ENCODE results near the gene NEDD8. TPM values are rescaled to one million over a fixed set of nuclear protein-coding genes. Genes with fewer than 3 reads are reported as not detected.
A peak's percentile ranks its signal among the peaks of the same experiment; 100 is the strongest.
"Not testable (repeated sequence)": the region's sequence is repeated elsewhere in the genome, so short reads cannot be mapped to it uniquely, and the experiment has no call there.

NEDD8 gene
- total and polyA plus RNA-seq, 5 donors: 167 to 302 (median 184) TPM

DNA sequence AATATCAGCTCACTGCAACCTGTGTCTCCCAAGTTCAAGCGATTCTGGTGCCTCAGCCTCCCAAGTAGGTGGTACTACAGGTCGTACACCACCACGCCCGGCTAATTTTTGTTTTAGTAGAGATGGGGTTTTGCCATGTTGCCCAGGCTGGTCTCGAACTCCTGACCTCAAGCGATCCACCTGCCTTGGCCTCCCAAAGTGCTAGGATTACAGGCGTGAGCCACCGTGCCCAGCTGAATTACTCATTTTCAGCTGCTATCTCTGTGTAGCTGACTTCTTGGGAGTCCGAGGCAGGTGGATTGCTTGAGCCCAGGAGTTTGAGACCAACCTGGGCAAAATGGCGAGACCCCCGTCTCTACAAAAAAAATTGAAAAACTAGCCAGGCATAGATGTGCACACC is 13.2 kb upstream of the NEDD8 start:
- DNase-seq; H3K9me3 ChIP-seq (ENCODE audit: control insufficient read depth, low read length); H3K4me3 ChIP-seq (ENCODE audit: low read length); ATAC-seq; H3K27me3 ChIP-seq (ENCODE audit: control insufficient read depth, insufficient read depth); H3K4me1 ChIP-seq (ENCODE audit: control insufficient read depth, insufficient read depth, low read length); H3K27ac ChIP-seq (ENCODE audit: low read length): not testable (repeated sequence)
- intact Hi-C loops (cut with DNase I): loop anchor here in 2 of 4 donors (5.0 to 10.0 kb wide), 2 partner anchors 49 to 52 kb away; partner anchors contain the start of genes DHRS1 (in 2 of the 2) and NOP9 (in 2 of the 2)
- WGBS: 92% methylated on average over 11 of the region's 11 CpGs

DNA sequence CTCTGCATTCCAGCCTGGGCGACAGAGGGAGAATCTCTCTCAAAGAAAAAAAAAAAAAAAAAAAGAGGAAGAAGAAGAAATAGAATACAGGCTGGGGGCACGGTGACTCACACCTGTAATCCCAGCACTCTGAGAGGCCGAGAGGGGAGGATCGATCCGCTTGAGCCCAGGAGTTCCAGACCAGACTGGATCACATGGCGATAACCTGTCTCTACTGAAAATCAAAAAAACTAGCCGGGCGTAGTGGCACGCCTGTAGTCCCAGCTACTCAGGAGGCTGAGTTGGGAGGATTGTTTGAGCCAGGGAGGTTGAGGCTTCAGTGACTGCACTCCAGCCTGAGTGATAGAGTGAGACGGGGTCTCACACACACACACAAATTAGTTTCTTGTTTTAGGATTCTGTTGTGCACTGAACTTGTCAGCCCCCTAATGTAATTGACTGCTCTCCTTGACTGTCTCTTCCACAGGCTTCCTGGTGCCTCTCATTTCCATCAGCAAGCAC is 11.2 kb upstream of the NEDD8 start:
- intact Hi-C loops (cut with DNase I): loop anchor here in 3 of 4 donors (2.0 to 10.0 kb wide), 3 partner anchors 51 to 54 kb away; partner anchors contain the start of genes DHRS1 (in 2 of the 3) and NOP9 (in 2 of the 3)
- H3K4me3 ChIP-seq (ENCODE audit: low read length): peak overlapping the region; percentile 89
- WGBS: 56% methylated on average over 10 of the region's 10 CpGs
- H3K9me3 ChIP-seq (ENCODE audit: control insufficient read depth, low read length): no peaks in the 10 kb centered on the region
- peaks cover 12% of the 10 kb centered on the region for H3K4me1 ChIP-seq (ENCODE audit: control insufficient read depth, insufficient read depth, low read length)
- H3K27me3 ChIP-seq (ENCODE audit: control insufficient read depth, insufficient read depth): no peaks in the 10 kb centered on the region
- ATAC-seq (peak in 1 of 2 donors; percentile 0), DNase-seq (no peak)
- H3K27ac ChIP-seq (ENCODE audit: low read length): peak overlapping the region; percentile 99

DNA sequence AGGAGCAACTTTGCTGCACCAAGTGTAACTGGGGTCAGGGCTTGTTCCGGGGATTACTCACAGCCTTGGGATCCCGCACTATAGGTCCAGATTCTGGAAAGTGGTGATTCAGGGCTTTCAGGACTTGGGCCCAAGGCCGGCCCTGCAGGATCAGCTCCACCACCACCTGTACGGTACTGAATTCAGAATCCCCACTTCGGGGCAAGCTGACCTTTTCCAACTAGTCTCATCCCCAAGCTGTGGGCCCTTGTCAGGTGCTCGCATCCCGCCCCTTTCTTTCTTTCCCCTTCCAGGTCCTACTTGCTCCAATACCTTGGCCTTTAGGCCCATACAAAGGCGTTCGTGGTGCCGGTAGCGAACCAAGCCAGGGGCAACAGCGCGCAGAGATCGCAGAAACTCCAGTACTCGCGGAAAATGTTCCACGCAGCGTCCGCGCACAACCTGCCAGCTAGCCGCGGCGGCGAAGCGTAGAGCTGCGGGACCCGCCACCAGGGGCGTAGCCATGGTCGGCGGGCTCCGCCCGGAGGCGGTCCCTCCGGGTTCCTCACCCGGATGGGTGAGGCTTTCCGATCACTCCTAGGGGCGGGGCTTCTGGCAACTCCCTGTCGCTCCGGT is 9.8 kb upstream of the NEDD8 start:
- Histone ChIP-seq H3K4me3 (ENCODE audit: low read length) (peak overlapping the region; percentile 89), H3K27me3 (ENCODE audit: control insufficient read depth, insufficient read depth) (no peaks in the 10 kb centered on the region), H3K27ac (ENCODE audit: low read length) (peak overlapping the region; percentile 99), H3K9me3 (ENCODE audit: control insufficient read depth, low read length) (no peaks in the 10 kb centered on the region), H3K4me1 (ENCODE audit: control insufficient read depth, insufficient read depth, low read length) (peaks cover 12% of the 10 kb centered on the region)
- peak; percentile 95 to 97 (median 96) for DNase-seq
- ATAC-seq: peak; percentile 94 to 95
- intact Hi-C loops (cut with DNase I): loop anchor here in 3 of 4 donors (2.0 to 10.0 kb wide), 3 partner anchors 53 to 55 kb away; partner anchors contain the start of genes DHRS1 (in 2 of the 3) and NOP9 (in 2 of the 3)
- 1% methylated on average over 39 of the region's 39 CpGs for WGBS

DNA sequence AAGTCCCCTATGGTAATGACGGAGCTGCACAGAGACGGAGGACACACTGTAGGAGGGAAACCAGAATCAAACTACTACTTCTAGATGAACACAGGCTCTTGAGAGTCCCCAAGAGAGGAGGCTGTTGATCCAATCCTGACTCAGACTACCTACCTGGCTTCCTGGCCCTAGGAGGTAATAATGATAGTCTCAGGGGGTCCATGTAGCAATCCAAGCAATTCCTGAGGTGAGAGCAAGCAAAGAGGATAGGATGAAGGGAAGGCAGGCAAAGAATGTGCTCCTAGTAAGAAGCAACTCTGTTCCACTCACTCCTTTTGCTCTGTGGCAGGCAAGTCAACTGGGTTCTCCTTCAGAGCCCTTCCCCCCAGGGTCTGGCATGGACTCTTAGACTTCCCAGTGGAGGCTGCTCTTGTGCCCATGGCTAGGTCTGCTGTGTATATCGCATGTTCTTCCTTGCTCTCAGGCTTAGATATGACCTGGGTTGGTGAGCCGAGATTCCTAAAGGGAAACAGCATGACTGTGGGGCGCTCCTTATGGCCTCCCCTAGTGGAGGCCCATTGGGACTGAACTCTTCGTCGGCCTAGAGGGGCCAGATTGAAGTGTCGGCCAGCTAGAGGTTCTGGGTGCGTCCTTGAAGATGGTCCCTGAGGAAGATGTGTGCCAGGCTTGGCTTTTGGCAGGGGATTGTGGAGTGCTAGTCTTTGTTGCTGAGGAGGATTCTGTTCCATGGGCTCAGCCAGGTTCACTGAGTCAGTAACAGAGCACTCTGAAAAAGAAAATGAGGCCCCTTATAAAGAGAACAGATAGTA is 8.1 kb upstream of the NEDD8 start:
- Histone ChIP-seq H3K27me3 (ENCODE audit: control insufficient read depth, insufficient read depth) (no peaks in the 10 kb centered on the region), H3K4me3 (ENCODE audit: low read length) (no peak overlapping the region), H3K27ac (ENCODE audit: low read length) (no peak overlapping the region), H3K4me1 (ENCODE audit: control insufficient read depth, insufficient read depth, low read length) (peaks cover 12% of the 10 kb centered on the region), H3K9me3 (ENCODE audit: control insufficient read depth, low read length) (no peaks in the 10 kb centered on the region)
- ATAC-seq: no peak
- no peak for DNase-seq
- WGBS: 87% methylated on average over 9 of the region's 9 CpGs
- intact Hi-C loops (cut with DNase I): loop anchor here in 2 of 4 donors (5.0 to 10.0 kb wide), 2 partner anchors 54 to 57 kb away; partner anchors contain the start of genes DHRS1 (in 2 of the 2) and NOP9 (in 2 of the 2)

DNA sequence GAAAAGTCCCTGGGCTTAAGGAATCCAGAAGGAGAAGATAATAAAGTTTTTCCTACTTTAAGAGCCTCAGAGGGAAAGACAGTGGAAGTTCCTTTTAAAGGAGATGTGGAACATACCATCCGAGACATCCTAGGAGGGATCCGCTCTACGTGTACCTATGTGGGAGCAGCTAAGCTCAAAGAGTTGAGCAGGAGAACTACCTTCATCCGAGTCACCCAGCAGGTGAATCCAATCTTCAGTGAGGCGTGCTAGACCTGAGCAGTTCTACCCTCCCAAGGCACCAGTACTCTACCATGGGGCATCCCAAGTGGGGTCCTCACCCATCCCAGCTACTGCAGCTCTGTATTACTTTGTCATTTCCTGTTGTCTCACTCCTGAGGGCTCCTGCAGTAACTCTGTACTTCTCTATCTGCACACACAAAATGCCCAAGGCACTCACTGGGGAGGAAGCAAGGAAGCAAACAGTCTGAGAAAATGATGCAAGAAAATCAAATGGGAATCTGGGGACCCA is 6.4 kb upstream of the NEDD8 start:
- Histone ChIP-seq H3K27me3 (ENCODE audit: control insufficient read depth, insufficient read depth) (no peaks in the 10 kb centered on the region), H3K4me1 (ENCODE audit: control insufficient read depth, insufficient read depth, low read length) (peaks cover 11% of the 10 kb centered on the region), H3K4me3 (ENCODE audit: low read length) (no peak overlapping the region), H3K27ac (ENCODE audit: low read length) (no peak overlapping the region), H3K9me3 (ENCODE audit: control insufficient read depth, low read length) (no peaks in the 10 kb centered on the region)
- no peak for DNase-seq
- 82% methylated on average over 5 of the region's 5 CpGs for WGBS
- intact Hi-C loops (cut with DNase I): no loop called here
- no peak for ATAC-seq

DNA sequence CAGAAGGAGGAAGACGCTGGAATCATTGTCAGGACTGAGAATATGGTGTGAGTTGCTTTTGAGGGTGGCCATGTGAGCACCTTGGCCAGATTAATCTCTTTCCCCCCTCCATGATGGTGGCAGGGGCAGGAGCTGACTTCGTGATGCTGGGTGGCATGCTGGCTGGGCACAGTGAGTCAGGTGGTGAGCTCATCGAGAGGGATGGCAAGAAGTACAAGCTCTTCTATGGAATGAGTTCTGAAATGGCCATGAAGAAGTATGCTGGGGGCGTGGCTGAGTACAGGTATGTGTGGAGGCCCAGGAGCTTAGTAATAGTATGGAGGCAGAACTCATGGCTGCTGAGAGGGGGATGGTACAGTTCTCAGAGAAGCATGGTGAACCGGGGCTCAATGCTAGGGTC is 6.0 kb upstream of the NEDD8 start:
- intact Hi-C loops (cut with DNase I): no loop called here
- Histone ChIP-seq H3K27me3 (ENCODE audit: control insufficient read depth, insufficient read depth) (no peaks in the 10 kb centered on the region), H3K9me3 (ENCODE audit: control insufficient read depth, low read length) (no peaks in the 10 kb centered on the region), H3K4me1 (ENCODE audit: control insufficient read depth, insufficient read depth, low read length) (peaks cover 12% of the 10 kb centered on the region), H3K27ac (ENCODE audit: low read length) (no peak overlapping the region), H3K4me3 (ENCODE audit: low read length) (no peak overlapping the region)
- DNase-seq (peak in 1 of 3 donors; percentile 30), ATAC-seq (no peak)
- WGBS: 89% methylated on average over 5 of the region's 5 CpGs

DNA sequence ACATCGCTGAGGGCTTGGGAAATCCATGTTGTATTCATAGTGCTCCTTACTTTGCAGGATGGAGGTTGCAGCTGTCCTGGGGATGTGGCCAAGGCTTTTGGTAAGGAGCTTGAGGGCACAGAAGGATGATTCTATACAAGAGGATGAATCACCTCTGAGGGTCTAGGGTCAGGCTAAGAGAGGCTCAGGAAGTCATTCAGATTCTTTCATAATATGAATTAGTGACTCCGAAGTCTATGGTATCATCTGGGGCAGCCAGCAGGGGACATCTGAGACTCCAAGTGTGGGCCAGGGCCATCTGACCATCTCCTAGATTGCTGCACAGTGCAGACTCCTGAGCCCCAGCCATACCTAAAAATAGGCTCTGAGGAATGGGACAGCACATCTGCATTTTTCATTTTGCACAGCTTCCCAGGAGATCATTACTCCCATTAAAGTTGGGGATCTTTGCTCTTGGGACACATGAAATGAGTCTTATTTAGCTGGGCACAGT is 5.3 kb upstream of the NEDD8 start:
- no peak for ATAC-seq
- H3K4me1 ChIP-seq (ENCODE audit: control insufficient read depth, insufficient read depth, low read length): peaks cover 12% of the 10 kb centered on the region

DNA sequence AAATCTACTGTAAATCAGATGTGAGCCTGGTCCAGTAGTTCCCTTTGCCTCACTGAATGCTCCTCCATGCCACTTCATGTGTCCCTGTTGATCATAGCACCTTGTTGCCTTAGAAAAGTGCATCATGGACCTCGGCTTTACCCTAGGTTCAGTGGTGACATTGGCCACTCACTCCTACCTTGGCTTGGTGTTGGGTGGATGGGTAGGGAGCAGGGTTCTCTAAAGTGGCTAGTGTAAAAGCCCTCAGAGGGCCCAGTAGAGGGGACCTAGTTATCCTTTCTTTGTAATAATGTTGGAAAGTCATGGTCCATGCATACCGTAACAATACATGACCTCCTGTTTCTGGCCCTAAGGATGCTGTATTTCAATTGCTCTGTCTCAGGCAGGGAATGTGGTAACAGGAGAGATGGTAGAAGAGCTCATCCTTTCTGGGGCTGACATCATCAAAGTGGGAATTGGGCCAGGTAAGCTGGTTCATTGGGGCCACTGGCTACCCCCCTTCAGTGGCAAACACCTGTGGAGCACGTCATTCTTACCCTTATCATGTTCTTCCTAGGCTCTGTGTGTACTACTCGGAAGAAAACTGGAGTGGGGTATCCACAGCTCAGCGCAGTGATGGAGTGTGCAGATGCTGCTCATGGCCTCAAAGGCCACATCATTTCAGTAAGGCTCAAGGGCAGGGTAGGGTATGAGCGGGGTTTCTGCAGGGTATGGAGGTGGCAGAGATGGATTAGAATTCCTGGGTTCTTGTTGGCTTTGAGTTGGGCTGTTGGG is 4.7 kb upstream of the NEDD8 start:
- 93% methylated on average over 6 of the region's 6 CpGs for WGBS
- intact Hi-C loops (cut with DNase I): no loop called here
- H3K27ac ChIP-seq (ENCODE audit: low read length): no peak overlapping the region

More for the DNA sequence above, 5.3 kb upstream of the NEDD8 start:
- Histone ChIP-seq H3K27me3 (ENCODE audit: control insufficient read depth, insufficient read depth) (no peaks in the 10 kb centered on the region), H3K4me3 (ENCODE audit: low read length) (no peak overlapping the region), H3K27ac (ENCODE audit: low read length) (no peak overlapping the region), H3K9me3 (ENCODE audit: control insufficient read depth, low read length) (no peaks in the 10 kb centered on the region)
- WGBS: 91% methylated on average over 2 of the region's 2 CpGs
- intact Hi-C loops (cut with DNase I): no loop called here
- DNase-seq: no peak

DNA sequence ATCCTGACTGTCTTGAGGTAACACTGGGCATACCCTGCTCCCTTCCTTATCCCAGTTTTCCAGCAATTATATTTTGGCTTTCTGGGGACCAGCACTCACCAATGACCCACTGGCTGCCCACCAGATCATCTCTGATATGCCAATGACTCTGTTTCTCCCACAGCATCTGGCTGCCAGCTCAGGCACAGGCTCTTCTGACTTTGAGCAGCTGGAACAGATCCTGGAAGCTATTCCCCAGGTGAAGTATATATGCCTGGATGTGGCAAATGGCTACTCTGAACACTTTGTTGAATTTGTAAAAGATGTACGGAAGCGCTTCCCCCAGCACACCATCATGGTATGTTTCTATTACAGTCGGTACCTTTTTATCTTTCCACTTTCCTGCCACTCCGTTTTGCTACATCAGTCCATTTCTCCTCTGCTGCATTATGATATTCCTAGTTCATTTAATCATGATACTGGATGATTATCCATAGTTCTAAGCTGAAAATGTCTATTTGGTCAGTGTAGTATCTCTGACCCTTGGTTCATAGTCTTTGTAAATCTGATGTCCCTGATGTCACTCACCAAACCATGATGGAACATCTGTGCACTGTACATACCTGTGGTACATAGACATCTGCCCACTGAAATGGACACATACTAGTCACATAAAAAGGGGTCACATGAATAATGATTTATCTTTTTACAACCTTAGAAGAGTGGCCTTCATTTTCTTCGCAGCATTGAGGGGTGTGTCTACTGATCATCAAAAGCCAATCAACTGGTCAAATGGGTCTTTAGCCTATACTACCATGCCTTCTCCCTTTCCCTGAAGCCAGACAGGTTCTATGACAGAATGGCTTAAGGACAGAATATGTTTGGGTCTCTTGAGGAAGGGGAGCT is 3.9 kb upstream of the NEDD8 start:
- Histone ChIP-seq H3K9me3 (ENCODE audit: control insufficient read depth, low read length) (no peaks in the 10 kb centered on the region), H3K4me3 (ENCODE audit: low read length) (no peak overlapping the region), H3K27ac (ENCODE audit: low read length) (no peak overlapping the region), H3K27me3 (ENCODE audit: control insufficient read depth, insufficient read depth) (no peaks in the 10 kb centered on the region), H3K4me1 (ENCODE audit: control insufficient read depth, insufficient read depth, low read length) (peaks cover 12% of the 10 kb centered on the region)
- ATAC-seq (no peak), DNase-seq (no peak)
- intact Hi-C loops (cut with DNase I): no loop called here
- WGBS: 90% methylated on average over 5 of the region's 5 CpGs

More for the DNA sequence above, 4.7 kb upstream of the NEDD8 start:
- Histone ChIP-seq H3K27me3 (ENCODE audit: control insufficient read depth, insufficient read depth) (no peaks in the 10 kb centered on the region), H3K4me3 (ENCODE audit: low read length) (no peak overlapping the region), H3K9me3 (ENCODE audit: control insufficient read depth, low read length) (no peaks in the 10 kb centered on the region), H3K4me1 (ENCODE audit: control insufficient read depth, insufficient read depth, low read length) (peaks cover 12% of the 10 kb centered on the region)
- no peak for ATAC-seq
- DNase-seq: no peak

All from right cardiac atrium (tissue), 5 donors.